HG03520 (cell line): ENCODE measurements around the gene NOC4L.
A peak's percentile ranks its signal among the peaks of the same experiment; 100 is the strongest.
"Not testable (repeated sequence)": the region's sequence is repeated elsewhere in the genome, so short reads cannot be mapped to it uniquely, and the experiment has no call there.

ENCODE experiments used
- ATAC-seq: cut with Tn5 transposase; IDR thresholded peaks from one replicate; pipeline ENCODE4 v1.9.1; 2021; ENCODE audit warnings: mild to moderate bottlenecking, moderate library complexity; ENCODE audit not compliant: unreplicated experiment

NOC4L gene

DNA sequence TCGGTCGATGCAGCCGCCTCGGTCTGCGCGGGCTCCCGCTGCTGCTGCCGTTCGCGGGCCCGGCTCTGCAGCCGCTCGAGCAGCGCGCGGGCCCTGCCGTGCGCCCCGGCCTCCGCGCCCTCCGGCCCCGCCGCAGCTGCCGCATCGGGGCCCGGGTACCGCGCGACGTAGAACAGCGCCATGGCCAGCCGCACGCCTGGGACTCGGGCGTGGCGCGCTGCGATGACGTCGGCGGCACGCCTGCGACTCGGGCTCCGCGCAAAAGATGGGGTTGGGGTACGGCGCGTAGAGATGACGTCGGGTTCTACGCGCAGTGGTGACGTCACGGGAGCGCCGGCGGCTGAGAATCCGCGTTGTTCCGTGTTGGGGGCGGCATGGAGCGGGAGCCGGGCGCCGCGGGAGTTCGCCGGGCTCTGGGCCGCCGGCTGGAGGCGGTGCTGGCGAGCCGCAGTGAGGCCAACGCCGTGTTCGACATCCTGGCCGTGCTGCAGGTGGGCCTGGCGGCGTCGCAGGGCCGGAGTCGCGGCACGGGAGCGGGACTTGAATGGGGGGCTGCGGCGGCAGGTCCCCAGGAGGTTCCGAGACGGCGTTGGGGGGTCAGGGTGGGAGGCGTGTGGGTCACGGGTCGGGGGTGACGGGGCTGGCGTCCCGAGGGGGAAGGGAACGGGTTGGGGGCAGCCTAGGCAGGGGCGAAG is at the start of gene NOC4L, which contains the start of gene DDX51:
Gene NOC4L, plus strand, starts transcription at position 343 of the 695 bp plus-strand sequence. Its CDS starts 32 bp downstream, at position 375.
Gene DDX51, minus strand, starts transcription at position 205 of the 695 bp plus-strand sequence. Its CDS starts 23 bp downstream, at position 182.
- ATAC-seq: peak; percentile 79

- no peak for ATAC-seq
Observed at GRCh38 chr12:132095520-132096409, 48.5 kb upstream of the NOC4L start.

- ATAC-seq: no peak
Observed at GRCh38 chr12:132099739-132100138, 44.5 kb upstream of the NOC4L start.

DNA sequence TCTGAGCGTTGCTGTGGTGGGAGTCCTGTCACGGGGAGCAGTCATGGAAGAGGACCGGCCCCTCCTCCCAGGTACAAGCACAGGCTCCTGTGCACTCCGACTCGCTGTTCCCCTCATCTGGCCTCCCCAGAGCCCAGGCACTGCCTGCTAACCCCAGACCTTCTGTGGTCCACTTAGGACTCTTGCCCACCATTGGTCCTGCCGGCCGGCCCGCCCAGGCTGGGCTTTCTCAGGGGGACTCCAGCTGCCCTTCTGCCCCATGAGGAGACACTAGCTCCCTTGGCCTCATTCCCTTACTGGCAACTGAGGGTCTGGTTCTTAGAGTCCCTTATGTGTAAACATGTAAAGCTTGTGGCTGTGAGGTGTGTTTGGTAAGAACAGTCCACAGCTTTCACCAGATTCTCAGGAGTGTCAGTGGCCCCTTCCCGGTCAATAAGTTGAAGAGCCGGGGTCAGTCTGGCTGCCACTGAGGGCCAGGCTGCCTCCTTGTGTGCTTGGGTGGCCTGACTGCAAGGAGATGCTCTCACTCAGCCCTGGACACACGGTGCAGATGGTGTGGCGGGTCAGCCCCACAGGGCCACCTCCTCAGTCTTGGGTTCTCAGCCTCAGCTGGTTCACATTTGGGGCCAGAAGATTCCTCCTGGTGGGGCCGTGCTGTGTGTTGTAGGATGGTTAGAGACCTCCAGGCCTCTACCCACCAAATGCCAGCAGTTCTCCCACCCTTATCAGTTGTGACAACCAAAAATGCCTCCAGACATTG is 43.8 kb upstream of the NOC4L start:
- no peak for ATAC-seq

- no peak for ATAC-seq
Observed at GRCh38 chr12:132102297-132102696, 42.0 kb upstream of the NOC4L start.

DNA sequence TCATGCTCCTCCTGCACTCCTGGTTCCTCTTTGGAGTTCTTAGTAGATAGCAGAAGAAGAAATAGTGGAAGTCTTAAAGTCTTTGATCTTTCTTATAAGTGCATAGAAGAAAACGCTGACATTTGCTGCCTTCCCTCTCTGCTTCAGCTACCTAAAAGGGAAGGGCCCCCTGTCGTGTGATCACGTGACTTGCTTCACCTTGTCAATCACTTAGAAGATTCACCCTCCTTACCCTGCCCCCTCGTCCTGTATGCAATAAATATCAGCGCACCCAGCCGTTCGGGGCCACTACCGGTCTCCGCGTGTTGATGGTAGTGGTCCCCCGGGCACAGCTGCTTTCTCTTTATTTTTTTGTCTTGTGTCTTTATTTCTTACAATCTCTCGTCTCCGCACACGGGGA is 41.2 kb upstream of the NOC4L start:
- not testable (repeated sequence) for ATAC-seq

GRCh38 chr12:132103542-132104308 is 40.5 kb upstream of the NOC4L start:
- ATAC-seq: no peak

DNA sequence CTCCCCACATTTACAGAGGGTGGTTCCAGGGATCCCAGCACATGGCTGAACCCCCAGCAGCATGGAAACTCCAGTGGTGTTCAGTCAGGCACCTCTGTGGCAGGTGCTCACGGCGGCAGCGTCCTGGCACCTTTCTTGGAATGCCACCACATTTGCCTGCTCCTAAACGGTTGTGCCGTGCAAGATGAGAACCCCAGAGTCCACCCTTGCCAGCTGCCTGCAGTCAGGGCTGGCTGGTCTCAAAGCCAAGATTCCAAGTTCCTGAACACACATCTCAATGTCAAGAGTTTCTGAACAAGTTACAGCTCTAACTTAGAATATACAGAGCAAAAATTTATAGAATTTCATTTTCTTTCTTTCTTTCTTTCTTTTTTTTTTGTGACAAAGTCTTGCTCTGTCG is 38.8 kb upstream of the NOC4L start:
- ATAC-seq: no peak

DNA sequence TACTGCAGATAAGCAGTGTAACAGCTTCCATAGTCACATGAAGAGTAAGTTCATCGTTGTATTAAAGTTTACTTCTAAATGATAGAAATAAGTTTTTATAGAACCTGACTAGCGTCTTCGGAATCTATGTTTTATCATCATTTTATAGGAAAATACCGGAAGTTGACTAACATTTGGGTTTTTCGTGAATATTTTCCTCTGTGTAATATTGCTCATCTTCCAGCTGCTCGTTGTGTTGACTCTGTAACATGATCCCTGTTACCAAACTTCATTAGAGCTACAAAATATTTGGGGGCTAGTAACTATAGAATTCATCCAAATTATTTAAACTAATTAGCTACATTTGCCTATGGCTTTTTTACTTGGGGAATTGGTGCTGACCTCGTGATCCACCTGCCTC is 37.3 kb upstream of the NOC4L start:
- no peak for ATAC-seq

DNA sequence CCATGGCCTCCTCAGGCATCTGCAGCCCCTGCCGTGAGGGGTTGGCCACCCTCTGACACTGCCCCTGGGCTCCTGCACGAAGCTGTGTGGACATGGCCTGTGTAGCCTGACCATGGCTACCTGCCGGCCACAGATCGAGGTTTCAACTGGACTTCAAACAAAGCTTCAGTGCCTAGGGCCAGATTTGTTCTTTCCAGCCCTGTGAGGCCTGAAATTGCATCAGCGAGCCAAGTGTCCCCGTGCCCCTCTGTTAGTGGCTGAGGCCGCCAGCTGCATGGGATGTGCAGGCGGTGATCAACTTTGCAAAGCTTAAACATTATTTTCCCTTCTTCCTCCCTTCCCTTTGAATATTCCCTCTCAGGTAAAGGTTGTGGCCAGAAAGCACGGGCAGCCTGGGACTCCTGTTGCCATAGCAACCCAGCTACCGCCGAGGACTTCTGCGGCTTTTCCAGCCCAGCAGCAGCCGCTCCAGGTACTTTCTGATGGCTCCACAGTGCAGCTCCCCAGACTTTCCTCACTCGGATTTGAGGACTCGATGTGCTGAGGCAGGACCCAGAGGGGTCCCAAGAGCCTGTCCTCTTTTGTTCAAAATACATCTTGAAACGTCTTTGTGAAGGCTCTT is 35.9 kb upstream of the NOC4L start:
- ATAC-seq: no peak

DNA sequence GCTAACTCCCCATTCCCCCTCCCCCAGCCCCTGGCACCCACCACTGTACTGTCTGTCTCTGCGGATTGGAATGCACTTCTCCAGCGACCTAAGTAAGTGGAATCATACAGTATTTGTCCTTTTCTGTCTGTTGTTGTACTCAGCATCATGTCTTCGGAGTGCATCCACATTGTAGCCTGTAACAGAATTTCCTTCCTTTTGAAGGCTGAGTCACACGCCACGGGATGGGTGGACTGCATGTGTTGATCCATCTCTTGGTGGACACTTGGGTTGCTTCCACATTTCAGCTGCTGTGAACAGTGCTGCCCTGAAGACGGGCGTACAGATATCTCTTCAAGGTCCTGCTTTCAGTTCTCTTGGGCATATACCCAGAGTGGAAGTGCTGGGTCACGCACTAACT is 34.5 kb upstream of the NOC4L start:
- ATAC-seq: no peak

DNA sequence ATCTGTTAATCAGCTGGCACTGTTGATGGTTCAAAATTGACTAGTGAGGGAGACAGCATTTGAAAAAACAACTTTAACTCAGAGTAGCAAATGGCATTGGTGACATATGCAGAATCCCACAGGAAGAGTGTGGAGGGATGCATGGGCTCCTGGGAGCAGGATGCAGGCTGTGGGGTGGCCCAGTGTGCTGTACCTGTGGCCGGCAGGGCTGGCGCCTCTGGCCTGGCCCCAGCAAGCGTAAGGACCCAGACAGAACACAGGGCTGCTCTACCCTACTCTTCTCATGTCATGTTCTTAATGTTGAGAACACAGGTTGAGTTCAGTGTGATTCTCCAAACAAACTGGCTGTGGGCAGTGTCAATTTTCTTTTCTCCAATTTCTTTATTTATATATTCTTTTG is 33.6 kb upstream of the NOC4L start:
- no peak for ATAC-seq

DNA sequence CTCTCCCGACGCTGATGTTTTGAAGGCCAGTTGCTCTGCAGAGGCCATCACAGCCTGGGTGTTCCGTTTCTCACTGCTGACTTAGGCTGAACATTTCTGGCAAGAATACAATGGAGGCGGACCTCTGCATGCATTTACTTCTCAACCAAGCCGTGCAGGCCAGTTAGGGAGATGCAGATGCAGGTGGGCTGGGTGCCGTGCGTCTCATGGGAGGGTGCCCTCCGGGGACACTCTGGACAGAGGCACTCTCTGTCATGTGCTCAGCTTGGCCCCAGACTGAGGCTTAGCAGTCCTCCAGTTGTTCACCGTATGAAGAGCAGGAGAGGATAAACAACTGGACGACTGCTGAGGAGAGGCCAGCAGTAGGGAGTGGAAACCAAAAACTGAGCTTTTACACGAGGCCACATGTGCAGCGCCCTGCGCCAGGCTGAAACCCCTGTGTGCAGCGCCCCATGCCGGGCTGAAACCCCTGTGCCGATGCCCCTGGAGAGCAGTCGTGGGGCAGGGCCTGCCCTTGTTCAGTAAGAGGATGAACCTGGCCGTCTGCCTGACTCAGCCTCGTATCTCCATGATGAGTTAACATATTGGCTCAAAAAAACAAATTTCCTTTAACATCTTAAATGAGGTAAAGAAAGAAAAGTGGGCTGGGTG is 32.5 kb upstream of the NOC4L start:
- ATAC-seq: no peak

GRCh38 chr12:132114667-132115066 is 29.6 kb upstream of the NOC4L start:
- no peak for ATAC-seq

DNA sequence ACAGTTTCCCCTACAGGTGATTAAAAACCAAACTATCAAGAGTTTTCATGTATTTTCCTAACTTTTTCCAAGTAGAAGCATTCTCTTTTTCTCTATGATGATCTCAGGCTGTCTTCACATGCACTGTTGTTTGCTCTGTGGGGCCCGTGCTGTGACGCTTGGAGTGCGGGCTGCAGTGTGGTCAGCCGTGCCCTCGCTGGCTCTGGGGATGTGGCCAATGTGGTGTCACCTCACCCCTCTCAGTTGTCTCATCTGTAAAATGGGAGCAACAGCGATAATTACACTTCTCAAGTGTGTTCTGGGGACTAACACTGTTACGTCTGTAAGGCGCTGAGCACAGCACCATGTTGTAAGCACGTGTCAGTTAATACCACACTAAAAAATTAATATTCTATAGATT is 28.8 kb upstream of the NOC4L start:
- no peak for ATAC-seq

GRCh38 chr12:132116709-132117557 is 27.3 kb upstream of the NOC4L start:
- ATAC-seq: no peak

DNA sequence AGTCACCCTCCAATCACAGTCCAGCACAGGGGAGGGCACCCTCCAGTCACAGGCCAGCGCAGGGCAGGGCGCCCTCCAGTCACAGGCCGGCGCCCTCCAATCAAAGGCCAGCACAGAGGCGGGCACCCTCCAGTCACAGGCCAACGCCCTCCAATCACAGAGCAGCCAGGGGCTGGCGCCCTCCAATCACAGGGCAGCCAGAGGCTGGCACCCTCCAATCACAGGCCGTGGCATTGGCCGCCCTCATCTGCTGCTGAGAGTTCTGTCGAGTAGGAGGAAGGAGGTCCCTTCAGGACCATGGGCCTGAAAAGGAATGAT is 26.7 kb upstream of the NOC4L start:
- ATAC-seq: no peak

DNA sequence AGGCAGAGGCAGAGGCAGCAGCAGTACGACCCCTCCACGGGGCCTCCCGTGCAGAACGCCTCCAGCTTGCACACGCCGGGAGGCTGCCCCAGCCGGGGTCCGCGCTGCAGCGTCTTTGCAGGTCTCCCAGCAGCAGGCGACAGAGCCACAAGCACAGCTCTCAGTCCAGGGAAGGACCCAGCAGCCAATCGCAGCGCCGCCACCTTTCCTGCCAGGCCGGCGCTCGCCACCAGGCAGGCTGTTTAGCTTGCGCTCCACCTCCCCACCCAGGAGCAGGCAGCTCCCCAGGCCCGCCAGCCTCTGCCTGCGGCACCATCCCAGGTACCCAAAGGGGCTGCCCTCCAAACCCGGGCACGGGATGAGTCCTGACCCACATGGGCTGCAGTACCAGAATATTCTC is 25.4 kb upstream of the NOC4L start:
- ATAC-seq: no peak

DNA sequence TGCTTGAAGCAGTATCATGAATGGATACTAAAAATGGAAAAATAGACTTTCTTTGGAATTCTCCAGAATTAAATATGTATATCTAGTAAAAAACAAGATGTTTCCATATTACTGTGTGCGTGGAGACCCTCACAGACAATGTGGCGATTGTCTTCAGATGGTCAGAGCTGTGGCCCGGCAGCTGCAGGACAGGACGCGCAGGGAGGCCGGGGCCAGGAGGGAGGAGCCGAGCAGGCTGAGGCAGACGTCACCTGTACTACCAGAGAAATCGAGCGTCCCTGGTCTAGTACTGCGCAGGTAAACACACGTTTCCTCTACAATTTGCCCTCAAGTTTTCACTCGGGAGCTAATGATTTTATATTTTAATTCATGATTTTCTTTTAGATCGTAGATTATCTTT is 23.0 kb upstream of the NOC4L start:
- ATAC-seq: no peak
